Activated CD8-positive, alpha-beta memory T cell treated with anti-CD3 and anti-CD28 coated beads for 24 hours (primary cell): Measurements from ENCODE around the gene RNF126.
A peak's percentile ranks its signal among the peaks of the same experiment; 100 is the strongest.
"Not testable (repeated sequence)": the region's sequence is repeated elsewhere in the genome, so short reads cannot be mapped to it uniquely, and the experiment has no call there.

Experiments
- DNase-seq: peaks from one replicate; pipeline ENCODE4 v3.0.0-alpha.2; 2020

Gene RNF126

DNA sequence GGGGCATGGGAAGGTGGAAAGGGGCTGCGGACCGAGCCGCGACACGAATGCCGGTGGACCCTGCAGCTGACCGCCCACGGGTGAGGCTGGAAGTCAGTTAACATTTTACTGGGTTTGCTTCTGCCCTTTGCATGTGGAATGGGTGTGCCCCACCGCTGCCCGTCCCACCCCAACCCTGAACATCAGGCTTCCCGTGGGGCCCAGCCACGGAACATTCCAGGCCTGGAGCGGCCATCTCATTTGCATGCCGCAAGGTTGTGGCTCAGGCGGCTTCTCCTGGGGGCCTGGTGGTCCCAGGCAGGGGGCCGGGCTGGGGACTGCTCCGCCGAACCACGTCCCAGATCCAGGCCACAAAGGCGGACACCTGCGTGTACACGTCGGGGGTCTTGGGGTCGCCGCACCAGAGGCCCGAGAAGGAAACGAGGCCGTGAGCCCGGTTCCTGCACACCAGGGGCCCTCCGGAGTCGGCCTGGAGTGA is 22.5 kb upstream of the RNF126 start:
- no peak for DNase-seq

DNA sequence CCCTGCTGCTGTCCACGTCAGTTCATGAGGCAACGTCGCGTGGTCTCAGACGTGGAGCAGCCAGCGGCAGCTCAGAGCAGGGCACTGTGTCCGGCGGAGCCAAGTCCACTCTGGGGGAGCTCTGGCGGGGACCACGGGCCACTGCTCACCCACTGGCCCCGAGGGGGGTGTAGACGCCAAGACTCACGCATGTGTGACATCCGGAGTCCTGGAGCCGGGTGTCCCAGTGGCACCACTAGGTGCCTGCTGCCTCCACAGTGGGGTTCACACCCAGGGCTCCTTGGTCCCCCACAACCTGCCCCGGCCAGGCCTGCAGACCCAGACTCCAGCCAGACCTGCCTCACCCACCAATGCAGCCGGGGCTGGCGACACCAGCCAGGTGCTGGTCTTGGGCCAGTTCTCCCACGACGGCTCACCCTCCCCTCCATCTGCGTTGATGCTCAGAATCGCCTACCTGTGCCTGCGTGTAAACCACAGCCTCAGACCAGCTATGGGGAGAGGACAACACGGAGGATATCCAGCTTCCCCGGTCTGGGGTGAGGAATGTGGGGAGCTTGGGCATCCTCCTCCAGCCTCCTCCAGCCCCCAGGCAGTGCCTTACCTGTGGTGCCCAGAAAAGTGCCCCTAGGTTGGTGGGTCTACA is 19.8 kb upstream of the RNF126 start:
- no peak for DNase-seq

DNA sequence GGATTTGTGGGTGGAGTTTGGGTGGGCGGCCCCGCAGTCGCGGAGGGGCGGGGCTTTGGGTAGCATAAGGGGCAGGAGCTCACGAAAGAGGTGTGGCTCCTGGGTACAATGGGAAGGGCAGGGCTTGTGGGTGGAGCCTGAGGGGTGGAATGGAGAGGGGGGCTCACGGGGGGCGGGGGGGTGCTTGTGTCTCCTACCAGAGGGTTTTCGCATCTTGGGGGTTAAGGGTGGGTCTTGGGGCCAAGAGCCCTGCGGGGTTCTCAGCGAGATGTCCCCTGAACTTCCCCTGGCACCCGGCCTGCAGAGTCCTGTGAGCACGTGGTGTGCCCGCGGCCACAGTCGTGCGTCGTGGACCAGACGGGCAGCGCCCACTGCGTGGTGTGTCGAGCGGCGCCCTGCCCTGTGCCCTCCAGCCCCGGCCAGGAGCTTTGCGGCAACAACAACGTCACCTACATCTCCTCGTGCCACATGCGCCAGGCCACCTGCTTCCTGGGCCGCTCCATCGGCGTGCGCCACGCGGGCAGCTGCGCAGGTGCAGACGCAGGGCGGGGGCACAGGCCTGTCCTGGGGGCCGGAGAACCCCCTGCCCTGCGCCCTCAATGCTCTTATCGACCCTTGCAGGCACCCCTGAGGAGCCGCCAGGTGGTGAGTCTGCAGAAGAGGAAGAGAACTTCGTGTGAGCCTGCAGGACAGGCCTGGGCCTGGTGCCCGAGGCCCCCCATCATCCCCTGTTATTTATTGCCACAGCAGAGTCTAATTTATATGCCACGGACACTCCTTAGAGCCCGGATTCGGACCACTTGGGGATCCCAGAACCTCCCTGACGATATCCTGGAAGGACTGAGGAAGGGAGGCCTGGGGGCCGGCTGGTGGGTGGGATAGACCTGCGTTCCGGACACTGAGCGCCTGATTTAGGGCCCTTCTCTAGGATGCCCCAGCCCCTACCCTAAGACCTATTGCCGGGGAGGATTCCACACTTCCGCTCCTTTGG is 18.3 kb upstream of the RNF126 start:
- no peak for DNase-seq

DNA sequence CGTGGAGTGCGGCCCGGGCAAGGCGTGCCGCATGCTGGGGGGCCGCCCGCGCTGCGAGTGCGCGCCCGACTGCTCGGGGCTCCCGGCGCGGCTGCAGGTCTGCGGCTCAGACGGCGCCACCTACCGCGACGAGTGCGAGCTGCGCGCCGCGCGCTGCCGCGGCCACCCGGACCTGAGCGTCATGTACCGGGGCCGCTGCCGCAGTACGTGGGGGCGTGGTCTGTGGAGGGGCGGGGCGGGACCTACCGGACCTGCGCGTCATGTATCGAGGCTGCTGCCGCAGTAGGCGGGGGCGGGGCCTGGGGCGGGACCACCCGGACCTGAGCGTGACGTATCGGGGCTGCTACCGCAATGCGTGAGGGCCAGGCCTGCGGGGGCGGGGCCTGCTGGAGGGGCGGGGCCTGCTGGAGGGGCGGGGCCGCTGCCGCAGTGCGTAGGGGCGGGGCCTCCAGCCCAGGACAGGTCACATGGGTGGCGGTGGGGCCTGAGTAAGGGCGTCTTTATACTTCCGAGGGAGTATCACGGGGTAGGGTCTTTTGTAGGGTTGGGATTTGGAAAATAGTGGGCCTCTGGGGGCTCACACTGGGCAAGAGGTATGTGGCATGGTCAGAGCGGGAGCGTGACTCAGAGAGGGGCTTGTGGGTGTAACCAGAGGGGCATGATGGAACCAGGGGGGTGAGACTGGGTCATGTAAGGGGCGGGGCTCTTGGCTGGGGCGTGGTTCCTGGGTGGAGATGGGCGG is 17.4 kb upstream of the RNF126 start:
- peak; percentile 99 for DNase-seq

DNA sequence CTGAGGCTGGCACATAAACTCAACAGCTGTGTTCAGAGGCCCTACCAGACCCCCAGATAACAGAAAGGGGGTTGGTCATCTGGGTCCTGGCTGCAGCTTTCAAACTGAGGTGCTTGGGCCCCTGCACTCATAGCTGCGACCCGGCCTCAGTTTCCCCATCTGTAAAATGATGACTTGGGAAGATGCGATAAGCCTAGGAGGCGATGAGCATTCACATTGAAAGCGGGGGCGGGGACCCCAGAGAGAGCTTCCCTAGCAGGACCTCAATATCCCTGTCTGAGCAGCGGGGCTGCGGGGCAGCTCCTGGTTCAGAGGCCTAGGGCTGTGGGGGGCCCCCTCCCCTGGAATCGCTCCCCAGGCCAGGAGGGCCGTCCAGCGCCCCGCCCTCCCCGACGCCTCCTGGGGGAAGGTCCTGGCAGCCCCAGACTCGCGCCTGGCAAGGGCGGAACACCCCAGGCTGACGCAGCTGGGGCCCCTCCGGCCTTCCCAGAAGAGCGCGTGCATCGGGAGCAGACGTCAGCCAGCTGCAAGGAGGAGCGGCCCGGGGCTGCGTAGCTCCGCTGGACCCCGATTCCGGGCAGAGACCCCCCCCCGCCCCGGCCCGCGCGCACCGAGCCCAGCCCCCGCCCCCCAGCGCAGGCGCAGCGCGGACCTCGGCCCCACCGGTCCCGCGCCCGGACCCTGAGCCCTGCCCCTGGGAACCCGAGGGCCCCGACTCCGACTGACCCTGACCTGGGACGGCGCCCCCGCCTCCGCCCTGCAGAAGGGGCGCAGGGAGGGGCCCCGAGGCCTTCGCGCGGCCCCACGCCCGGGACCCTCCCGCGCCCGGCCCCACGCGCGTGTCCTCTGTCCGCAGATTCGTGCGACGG is 16.6 kb upstream of the RNF126 start:
- DNase-seq, result peak; percentile 75

DNA sequence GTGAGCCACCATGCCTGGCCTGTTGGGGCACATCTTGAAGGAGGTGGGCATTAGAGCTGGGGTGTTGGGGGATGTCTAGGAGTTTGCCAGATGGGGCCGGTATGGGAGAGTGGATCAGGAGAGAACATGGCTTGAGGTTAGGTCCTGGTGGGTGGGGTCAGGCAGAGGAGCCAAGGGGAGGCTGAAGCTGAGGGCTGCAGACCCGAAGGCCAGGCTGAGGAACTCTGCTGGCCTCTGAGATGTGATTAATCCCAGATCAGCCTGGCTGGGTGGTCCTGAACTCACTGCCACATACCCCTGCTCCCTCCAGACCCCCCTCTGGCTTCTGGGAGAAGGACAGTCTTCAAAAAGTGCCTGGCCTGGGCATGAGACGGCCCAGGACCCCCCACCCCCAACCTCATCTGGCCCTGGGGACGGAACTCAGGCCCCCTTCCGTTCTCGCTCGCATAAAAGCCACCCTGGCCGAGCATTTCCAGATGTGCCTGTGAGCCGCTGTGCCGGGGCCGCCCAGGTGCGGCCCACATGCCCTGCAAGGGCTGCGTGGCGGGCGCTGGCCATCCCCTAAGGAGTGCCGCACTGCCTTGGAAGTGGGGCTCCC is 15.9 kb upstream of the RNF126 start:
- no peak for DNase-seq

DNA sequence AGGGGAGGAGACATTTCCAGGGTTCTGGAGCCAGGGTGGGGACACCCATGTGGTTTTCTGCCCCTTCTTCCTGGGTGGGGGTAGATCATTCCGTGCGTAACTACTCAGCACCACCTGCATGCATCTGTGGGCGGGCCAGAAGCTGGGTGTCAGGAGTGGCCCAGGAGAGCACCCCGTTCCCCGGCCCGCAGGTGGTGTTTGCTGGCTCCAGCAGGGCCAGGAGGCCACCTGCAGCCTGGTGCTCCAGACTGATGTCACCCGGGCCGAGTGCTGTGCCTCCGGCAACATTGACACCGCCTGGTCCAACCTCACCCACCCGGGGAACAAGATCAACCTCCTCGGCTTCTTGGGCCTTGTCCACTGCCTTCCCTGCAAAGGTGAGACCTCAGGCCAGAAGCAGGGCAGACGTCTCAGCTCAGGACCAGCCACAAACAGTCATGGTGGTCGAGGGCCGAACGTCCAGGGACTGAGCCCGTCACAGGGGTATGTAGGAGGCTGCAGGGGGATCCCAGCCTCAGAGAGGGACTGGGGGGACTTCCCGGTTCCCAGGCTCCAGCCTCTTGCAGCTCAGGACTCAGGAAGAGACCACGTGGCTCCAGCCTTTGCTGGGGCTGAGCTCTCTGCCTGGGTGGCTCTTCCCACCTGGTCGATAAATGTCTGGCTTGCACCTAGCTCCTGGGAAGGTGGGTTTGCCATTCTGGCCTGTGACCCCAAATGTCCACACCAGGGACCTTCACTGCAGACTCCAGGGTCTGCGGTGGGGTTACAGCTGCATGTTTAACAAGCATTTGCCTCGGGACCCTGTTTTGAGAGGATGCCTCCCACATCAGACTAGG is 14.8 kb upstream of the RNF126 start:
- DNase-seq, result no peak

DNA sequence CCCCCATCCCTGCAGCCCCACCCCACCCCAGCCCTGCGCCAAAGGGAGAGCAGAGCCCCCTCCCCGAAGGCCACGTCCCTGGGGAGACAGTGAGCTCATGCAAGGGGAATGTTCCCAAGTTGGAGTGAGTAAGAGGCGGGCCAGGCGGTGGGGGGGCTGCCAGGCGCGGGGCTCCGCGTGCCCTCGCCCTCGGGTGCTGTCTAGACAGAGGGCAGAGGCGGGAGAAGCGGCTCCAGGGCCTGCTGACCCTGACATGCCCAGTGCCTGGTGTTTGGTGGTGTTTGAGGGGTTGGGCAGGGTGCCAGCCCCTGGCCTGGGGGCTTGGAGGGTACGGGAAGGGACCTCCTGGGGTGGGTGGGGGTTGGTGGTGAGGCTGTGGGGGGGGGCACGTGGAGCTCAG is 14.2 kb upstream of the RNF126 start:
- no peak for DNase-seq

DNA sequence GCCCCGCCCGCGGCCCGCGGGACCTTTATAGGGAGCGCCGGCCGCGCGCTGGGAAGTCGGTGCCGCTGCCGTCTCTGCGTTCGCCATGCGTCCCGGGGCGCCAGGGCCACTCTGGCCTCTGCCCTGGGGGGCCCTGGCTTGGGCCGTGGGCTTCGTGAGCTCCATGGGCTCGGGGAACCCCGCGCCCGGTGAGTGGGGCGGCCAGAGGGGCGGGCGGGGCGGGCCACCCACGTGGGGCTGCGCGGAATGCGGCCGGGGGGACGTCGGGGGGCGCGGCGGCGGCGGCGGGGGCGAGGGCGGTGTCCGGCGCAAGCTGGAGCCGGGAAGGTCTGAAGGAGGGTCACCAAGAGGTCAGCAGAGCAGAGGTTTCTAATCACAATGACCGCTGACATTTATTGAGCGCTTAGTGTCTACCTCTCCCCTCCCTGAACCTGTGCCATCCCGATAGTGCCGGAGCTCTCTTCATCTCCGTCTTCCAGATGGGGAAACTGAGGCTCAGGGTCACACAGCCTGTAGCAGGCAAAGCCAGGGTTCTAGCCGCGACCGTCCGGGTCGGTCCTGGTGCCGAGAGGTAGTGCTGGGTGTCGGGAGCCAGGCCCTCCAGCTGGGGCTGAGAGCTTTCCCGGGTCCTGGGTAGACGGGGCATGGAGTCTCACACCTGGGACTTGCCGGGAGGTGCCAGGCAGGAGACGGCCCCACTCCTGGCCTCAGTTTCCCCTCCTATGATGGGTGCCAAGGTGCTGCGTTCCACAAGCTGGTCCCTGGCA is 13.5 kb upstream of the RNF126 start, which contains the start of gene FSTL3:
TSS of gene FSTL3 (plus strand) at position 54 of the 767 bp plus-strand sequence. CDS start at position 86, 32 bp downstream.
- DNase-seq, result no peak

DNA sequence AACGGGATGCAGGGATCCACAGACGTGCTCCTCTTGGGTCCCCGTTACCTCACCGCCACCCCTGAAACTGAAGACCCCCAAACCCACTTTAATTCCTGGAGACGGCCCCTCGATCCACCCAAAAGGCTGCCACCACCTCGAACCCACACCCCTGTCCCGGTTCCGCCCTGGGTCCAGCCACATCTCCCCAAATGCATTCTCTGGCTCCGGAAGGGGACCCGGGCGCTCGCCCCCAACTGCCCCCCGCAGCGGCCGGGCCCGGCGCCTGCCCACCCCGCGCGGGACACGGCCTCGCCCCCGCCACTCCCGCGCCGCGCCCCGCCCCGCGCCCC is 13.0 kb upstream of the RNF126 start:
- no peak for DNase-seq

DNA sequence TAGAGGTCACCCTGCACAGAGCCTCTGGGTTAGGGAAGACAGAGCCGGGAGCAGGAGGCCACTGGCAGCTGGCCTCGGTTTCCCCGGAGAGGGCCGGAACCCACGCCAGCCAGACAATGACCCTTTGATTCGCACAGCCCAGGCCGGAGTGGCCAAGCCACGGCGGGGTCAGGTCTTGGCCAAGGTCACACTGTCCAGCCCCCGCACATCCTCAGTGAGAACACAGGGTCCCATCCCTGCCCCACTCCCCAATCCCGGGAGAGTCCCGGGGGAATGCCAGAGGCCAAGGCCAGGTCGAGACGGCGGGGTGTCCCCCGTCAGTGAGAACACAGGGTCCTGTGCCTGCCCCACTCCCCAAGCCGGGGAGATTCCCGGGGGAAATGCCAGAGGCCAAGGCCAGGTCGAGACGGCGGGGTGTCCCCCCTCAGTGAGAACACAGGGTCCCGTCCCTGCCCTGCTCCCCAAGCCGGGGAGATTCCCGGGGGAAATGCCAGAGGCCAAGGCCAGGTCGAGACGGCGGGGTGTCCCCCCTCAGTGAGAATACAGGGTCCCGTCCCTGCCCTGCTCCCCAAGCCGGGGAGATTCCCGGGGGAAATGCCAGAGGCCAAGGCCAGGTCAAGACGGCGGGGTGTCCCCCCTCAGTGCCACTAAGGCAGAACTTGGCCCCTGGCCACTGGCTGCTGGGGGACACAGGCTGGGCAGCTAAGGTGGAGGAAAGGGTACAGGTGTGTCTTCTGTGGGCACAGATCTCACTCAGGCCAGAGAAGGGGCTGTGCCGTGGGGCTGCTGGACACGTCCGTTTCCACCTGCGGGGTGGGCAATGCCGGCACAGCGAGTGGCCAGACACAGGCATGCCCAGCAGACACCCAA is 11.5 kb upstream of the RNF126 start:
- DNase-seq, result no peak

DNA sequence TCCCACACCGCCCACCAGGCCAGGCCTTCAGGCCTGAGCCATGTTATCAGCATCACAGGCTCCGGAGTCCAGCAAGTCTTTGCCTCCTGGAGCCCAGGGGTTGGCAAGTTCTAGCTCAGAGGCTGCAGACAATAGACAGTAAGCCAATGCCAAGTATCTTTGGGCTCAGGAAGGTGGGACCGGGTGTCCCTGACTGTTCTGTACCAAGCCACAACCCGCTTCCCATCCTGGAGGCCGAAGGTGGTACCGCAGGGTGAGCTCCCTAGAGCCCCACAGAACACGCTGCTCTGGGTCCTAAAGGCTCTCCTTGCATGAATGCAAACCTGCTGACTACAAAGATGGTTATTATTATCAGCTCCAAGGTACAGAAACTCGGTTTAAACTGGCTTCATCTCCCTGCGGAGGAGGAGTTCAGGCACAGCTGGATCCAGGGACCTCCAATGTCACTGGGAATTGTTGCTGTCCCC is 7.6 kb upstream of the RNF126 start:
- DNase-seq, result no peak

DNA sequence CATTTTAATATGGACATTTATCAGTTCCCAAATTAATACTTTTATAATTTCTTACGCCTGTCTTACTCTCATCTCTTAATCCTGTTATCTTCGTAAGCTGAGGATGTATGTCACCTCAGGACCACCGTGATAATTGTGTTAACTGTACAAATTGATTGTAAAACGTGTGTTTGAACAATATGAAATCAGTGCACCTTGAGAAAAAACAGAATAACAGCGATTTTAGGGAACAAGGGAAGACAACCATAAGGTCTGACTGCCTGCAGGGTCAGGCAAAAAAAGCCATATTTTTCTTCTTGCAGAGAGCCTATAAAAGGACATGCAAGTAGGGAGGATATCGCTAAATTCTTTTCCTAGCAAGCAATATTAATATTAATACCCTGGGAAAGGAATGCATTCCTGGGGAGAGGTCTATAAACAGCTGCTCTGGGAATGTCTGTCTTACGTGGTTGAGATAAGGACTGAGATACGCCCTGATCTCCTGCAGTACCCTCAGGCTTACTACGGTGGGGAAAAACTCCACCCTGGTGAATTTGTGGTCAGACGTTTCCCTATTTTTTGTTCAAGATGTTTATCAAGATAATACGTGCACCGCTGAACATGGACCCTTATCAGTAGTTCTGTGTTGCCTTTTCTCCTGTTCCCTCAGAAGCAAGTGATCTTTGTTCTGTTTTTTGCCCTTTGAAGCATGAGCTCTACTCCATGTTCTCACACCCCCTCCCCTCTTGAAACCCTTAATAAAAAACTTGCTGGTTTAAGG is 5.8 kb upstream of the RNF126 start:
- not testable (repeated sequence) for DNase-seq

DNA sequence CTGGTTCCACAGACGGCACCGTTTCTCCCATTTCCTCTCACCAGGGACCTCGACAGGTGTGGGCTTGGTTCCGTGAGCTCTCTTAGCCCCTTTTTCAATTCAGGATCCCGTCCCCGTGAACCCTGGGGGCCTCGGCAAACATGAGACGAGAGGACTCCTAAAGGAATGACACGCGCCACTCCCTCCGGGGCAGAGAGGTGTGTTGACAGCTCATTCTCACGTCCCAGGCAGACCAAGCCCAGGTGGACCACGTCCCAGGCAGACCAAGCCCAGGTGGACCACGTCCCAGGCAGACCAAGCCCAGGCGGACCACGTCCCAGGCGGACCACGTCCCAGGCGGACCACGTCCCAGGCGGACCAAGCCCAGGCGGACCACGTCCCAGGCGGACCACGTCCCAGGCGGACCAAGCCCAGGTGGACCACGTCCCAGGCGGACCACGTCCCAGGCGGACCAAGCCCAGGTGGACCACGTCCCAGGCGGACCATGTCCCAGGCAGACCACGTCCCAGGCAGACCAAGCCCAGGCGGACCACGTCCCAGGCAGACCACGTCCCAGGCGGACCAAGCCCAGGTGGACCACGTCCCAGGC is 4.1 kb upstream of the RNF126 start:
- not testable (repeated sequence) for DNase-seq

DNA sequence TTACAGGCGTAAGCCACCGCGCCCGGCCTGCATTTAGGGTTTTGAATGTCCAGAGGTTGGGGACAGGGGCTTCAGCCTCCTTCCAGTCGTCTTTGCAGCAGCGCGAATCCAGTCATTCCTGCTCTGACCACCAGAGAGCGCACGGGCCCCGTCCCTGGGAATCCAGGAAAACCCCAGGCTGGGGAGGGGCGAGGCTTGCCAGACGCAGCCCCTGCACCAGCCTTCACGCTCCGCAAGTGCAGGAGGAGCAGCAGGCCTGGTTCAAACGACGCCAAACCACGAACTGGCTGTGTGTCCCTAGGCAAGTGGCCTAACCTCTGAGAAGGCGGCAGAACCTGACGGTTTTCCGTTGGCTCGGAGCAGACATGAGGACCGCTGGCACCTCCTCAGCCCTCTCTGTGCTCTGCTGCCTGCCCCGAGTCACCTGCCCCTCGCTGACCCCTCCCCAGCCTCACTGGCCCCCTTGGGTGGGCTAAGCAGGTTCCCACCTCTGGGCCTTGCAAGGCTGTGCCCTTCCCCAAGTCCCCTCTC is 2.0 kb upstream of the RNF126 start:
- DNase-seq, result peak; percentile 92

DNA sequence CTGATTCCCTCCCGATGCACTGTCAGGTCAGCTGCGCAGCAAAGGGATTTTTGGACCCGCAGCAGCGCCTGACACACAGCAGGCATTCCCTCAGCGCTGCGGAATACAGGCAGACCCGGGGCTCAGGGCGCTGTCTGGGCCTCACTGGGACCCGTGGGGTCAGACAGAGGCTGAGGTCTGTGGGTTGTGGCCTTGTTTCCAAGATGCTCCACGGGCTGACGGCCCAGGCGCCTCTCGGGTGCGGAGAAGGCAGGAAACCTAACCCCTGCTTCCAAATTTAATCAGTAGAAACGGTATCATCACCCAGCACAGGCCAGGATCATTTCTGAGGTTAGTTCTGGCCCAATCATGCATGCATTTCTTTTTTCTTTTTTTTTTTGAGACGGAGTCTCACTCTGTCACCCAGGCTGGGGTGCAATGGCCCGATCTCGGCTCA is 686 bp upstream of the RNF126 start:
- no peak for DNase-seq

DNA sequence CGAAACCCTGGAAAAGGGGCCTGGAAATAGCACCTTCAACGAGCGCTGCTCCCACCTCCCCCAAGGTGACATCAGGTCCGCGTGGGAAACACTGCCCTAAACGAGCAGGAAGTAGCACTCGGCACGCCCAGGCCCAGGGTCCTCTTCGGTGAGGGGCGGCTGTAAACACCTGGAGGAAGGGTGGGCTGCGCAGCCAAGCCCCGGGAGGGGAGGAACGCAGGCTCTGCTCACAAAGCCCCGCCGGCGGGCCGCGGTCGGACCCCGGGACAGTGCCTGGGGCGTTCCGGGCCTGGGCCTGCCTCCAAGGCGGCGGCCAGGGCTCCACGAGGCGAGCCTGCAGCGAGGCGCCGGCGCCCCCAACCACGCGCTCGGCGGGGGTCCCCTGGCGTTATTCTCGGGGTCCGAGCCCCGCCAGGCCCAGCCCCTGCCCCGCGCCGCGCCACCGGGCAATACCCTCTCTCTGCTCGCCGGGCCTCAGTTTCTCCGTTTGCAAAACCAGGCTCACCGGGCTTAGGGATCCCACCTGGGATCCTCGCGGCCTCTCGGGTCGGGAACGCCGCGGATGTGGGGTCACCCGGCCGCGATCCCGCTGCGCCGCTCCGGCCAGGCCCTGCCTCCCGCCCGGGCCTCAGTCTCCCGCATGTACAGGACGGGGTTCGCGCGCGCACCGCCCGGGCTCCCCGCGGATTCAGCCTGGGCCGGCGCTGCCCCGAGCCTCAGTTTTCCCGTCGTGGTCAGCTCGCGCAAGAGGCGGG is 630 bp downstream of the RNF126 start:
- DNase-seq, result peak; percentile 88
